HEK293 (cell line): ENCODE measurements around the gene ANKH.

Experiments
- CTCF ChIA-PET: fragments of 350-600 bp; formaldehyde crosslinking; extraction: SDS; loops from one replicate; lab custom pipeline; 2021; ENCODE audit warnings: antibody characterized with exemption; lab: Yijun Ruan, JAX
- POLR2A ChIA-PET: fragments of 300-600 bp; formaldehyde crosslinking; extraction: SDS; loops from one replicate; lab custom pipeline; 2020; ENCODE audit warnings: antibody characterized with exemption, inconsistent platforms; lab: Yijun Ruan, JAX
- H3K27ac ChIP-seq: fragments of 200-500 bp; sonication (Bioruptor generic); 2 replicates; pipeline ENCODE4 v1.5.1; 2014; ENCODE audit warnings: low read depth, low read length, control low read depth, inconsistent platforms; ENCODE audit errors: extremely low read depth
- H3K36me3 ChIP-seq, 2 experiments: fragments of 200-500 bp in 1 of 2; sonication (Bioruptor generic) in 1 of 2; 1 replicate in 1 of 2; 2 replicates in 1 of 2; pipeline ENCODE4 v1.5.1; 2014 to 2017; ENCODE audit warnings: inconsistent platforms in 2 of 2, low read length in 2 of 2; ENCODE audit not compliant: control insufficient read depth in 2 of 2, insufficient read depth in 1 of 2
- H3K4me1 ChIP-seq: fragments of 200-500 bp; sonication (Bioruptor generic); 2 replicates; pipeline ENCODE4 v1.5.1; 2014; ENCODE audit warnings: mild to moderate bottlenecking, low read length, inconsistent platforms; ENCODE audit not compliant: control insufficient read depth, insufficient read depth
- H3K4me3 ChIP-seq: 2 replicates; pipeline ENCODE4 v1.5.1; 2011; ENCODE audit warnings: low read depth, mild to moderate bottlenecking, control low read depth, low read length, moderate library complexity
- H3K9me3 ChIP-seq: fragments of 200-500 bp; sonication (Bioruptor generic); 2 replicates; pipeline ENCODE4 v1.5.1; 2014; ENCODE audit warnings: low read depth, low read length, inconsistent platforms; ENCODE audit not compliant: control insufficient read depth, insufficient read depth
- ATF2 ChIP-seq: fragments of 450-650 bp; formaldehyde crosslinking; IDR thresholded peaks from 2 replicates; pipeline ENCODE4 v1.5.1; 2016; ENCODE audit warnings: missing biosample characterization, missing genetic modification characterization, low read depth
- KLF7 ChIP-seq: fragments of 450-650 bp; formaldehyde crosslinking; IDR thresholded peaks from 2 replicates; pipeline ENCODE4 v1.5.1; 2016; ENCODE audit warnings: missing biosample characterization, missing genetic modification characterization, borderline replicate concordance
- OVOL3 ChIP-seq: fragments of 450-650 bp; formaldehyde crosslinking; IDR thresholded peaks from 2 replicates; pipeline ENCODE4 v1.5.1; 2016; ENCODE audit warnings: missing biosample characterization, missing genetic modification characterization
- SCRT2 ChIP-seq: fragments of 450-650 bp; formaldehyde crosslinking; IDR thresholded peaks from 2 replicates; pipeline ENCODE4 v1.5.1; 2016; ENCODE audit warnings: missing biosample characterization, missing genetic modification characterization
- SP7 ChIP-seq: fragments of 450-650 bp; formaldehyde crosslinking; IDR thresholded peaks from 2 replicates; pipeline ENCODE4 v1.5.1; 2016; ENCODE audit warnings: missing biosample characterization, missing genetic modification characterization
- ZBTB7A ChIP-seq: fragments of 450-650 bp; formaldehyde crosslinking; IDR thresholded peaks from 2 replicates; pipeline ENCODE4 v1.5.1; 2016; ENCODE audit warnings: low read depth, missing biosample characterization, missing genetic modification characterization
- ZNF2 ChIP-seq: fragments of 450-650 bp; formaldehyde crosslinking; IDR thresholded peaks from 2 replicates; pipeline ENCODE4 v1.5.1; 2016; ENCODE audit warnings: missing biosample characterization, missing genetic modification characterization
- ZNF335 ChIP-seq: fragments of 450-650 bp; formaldehyde crosslinking; conservative IDR thresholded peaks from 2 replicates; pipeline ENCODE4 v1.5.1; 2016; ENCODE audit warnings: missing biosample characterization, missing genetic modification characterization
- ZNF341 ChIP-seq: fragments of 450-650 bp; formaldehyde crosslinking; IDR thresholded peaks from 2 replicates; pipeline ENCODE4; 2016; ENCODE audit warnings: low read depth, missing biosample characterization, missing genetic modification characterization
- ZNF354C ChIP-seq: fragments of 450-650 bp; formaldehyde crosslinking; IDR thresholded peaks from 2 replicates; pipeline ENCODE4 v1.5.1; 2016; ENCODE audit warnings: missing biosample characterization, missing genetic modification characterization, low read depth, borderline replicate concordance
- ZNF473 ChIP-seq: fragments of 450-650 bp; formaldehyde crosslinking; IDR thresholded peaks from 2 replicates; pipeline ENCODE4 v1.5.1; 2017; ENCODE audit warnings: missing biosample characterization, missing genetic modification characterization
- ZNF529 ChIP-seq: fragments of 450-650 bp; formaldehyde crosslinking; IDR thresholded peaks from 2 replicates; pipeline ENCODE4 v1.5.1; 2017; ENCODE audit warnings: missing genetic modification characterization, missing biosample characterization; ENCODE audit not compliant: insufficient replicate concordance
- ZNF571 ChIP-seq: fragments of 450-650 bp; formaldehyde crosslinking; IDR thresholded peaks from 2 replicates; pipeline ENCODE4 v1.5.0; 2017; ENCODE audit warnings: missing biosample characterization, missing genetic modification characterization
- ZNF629 ChIP-seq: fragments of 450-650 bp; formaldehyde crosslinking; IDR thresholded peaks from 2 replicates; pipeline ENCODE4 v1.5.1; 2017; ENCODE audit warnings: missing biosample characterization, missing genetic modification characterization
- ZNF654 ChIP-seq: fragments of 450-650 bp; formaldehyde crosslinking; IDR thresholded peaks from 2 replicates; pipeline ENCODE4 v1.5.1; 2016; ENCODE audit warnings: low read depth, missing biosample characterization, missing genetic modification characterization
- ZNF837 ChIP-seq: fragments of 450-650 bp; formaldehyde crosslinking; IDR thresholded peaks from 2 replicates; pipeline ENCODE4 v1.5.1; 2016; ENCODE audit warnings: missing biosample characterization, missing genetic modification characterization
- ZSCAN30 ChIP-seq: fragments of 450-650 bp; IDR thresholded peaks from 2 replicates; pipeline ENCODE4 v1.5.1; 2018; ENCODE audit warnings: missing biosample characterization, mild to moderate bottlenecking, missing genetic modification characterization, moderate library complexity
- TF ChIP-seq, protein P1 (sequence below): fragments of 450-650 bp; formaldehyde crosslinking; IDR thresholded peaks from 2 replicates; pipeline ENCODE4; 2016; ENCODE audit warnings: missing biosample characterization, missing genetic modification characterization
- TF ChIP-seq, protein P2 (sequence below): fragments of 450-650 bp; formaldehyde crosslinking; IDR thresholded peaks from 2 replicates; pipeline ENCODE4 v1.5.1; 2016; ENCODE audit warnings: missing biosample characterization, missing genetic modification characterization
- TF ChIP-seq, protein P3 (sequence below): fragments of 450-650 bp; formaldehyde crosslinking; IDR thresholded peaks from 2 replicates; pipeline ENCODE4 v1.5.1; 2017; ENCODE audit warnings: missing biosample characterization, missing genetic modification characterization

ANKH gene

GRCh38 chr5:14716755-14717752 is 154.5 kb downstream of the ANKH start:
- Histone ChIP-seq H3K9me3 (no peaks in the 10 kb centered on the region), H3K36me3 (peaks cover 8 to 40% of the 10 kb centered on the region in 2 experiments; a peak in 2 of 3 replicates), H3K4me1 (no peaks in the 10 kb centered on the region), H3K27ac (no peak overlapping the region), H3K4me3 (no peak overlapping the region)
- ChIA-PET CTCF (interaction anchor here (0.7 to 2.8 kb wide), 2 partner anchors 10 to 32 kb away, joined by 3 to 13 read pairs; no protein-coding TSS in a partner anchor), POLR2A (no interaction called here)
- TF ChIP-seq OVOL3 (tag by site-specific recombination): no peak
- no peak for TF ChIP-seq ZNF473 (tag by site-specific recombination)
- TF ChIP-seq ZSCAN30 (tag by site-specific recombination): no peak
- no peak for TF ChIP-seq ZNF354C (tag by site-specific recombination)
- TF ChIP-seq, protein P1, sequence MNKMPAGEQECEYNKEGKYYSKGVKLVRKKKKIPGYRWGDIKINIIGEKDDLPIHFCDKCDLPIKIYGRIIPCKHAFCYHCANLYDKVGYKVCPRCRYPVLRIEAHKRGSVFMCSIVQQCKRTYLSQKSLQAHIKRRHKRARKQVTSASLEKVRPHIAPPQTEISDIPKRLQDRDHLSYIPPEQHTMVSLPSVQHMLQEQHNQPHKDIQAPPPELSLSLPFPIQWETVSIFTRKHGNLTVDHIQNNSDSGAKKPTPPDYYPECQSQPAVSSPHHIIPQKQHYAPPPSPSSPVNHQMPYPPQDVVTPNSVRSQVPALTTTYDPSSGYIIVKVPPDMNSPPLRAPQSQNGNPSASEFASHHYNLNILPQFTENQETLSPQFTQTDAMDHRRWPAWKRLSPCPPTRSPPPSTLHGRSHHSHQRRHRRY (tag by site-specific recombination): no peak
- TF ChIP-seq, protein P2, sequence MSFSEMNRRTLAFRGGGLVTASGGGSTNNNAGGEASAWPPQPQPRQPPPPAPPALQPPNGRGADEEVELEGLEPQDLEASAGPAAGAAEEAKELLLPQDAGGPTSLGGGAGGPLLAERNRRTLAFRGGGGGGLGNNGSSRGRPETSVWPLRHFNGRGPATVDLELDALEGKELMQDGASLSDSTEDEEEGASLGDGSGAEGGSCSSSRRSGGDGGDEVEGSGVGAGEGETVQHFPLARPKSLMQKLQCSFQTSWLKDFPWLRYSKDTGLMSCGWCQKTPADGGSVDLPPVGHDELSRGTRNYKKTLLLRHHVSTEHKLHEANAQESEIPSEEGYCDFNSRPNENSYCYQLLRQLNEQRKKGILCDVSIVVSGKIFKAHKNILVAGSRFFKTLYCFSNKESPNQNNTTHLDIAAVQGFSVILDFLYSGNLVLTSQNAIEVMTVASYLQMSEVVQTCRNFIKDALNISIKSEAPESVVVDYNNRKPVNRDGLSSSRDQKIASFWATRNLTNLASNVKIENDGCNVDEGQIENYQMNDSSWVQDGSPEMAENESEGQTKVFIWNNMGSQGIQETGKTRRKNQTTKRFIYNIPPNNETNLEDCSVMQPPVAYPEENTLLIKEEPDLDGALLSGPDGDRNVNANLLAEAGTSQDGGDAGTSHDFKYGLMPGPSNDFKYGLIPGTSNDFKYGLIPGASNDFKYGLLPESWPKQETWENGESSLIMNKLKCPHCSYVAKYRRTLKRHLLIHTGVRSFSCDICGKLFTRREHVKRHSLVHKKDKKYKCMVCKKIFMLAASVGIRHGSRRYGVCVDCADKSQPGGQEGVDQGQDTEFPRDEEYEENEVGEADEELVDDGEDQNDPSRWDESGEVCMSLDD: no peak
- no peak for TF ChIP-seq KLF7 (tag by site-specific recombination)
- TF ChIP-seq ZNF335 (tag by site-specific recombination): no peak
- TF ChIP-seq ATF2: no peak
- no peak for TF ChIP-seq ZNF529
- TF ChIP-seq ZNF837 (tag by site-specific recombination): no peak
- TF ChIP-seq, all 188 proteins: peak for 0

DNA sequence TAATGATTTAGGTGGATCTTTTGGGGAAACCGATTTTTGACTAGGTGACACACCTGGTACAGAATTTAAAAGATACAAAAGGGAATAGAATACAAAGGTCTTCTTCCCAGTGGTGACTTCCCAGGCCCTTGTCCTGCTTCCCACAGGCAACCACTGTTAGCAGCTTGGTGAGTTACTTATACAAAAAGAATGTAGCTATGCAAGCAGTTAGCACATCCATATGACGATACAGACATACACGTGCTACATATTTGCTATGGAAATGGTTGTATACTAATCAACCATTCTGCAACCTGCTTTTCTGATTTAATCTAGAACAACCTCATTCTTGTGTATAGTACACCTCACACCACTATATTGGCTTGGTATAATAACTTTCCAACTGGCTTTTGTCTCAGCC is 156.1 kb downstream of the ANKH start:
- Histone ChIP-seq H3K36me3 (peaks cover 12 to 55% of the 10 kb centered on the region in 2 experiments; a peak in 2 of 3 replicates), H3K4me3 (no peak overlapping the region), H3K4me1 (no peaks in the 10 kb centered on the region), H3K9me3 (no peaks in the 10 kb centered on the region), H3K27ac (no peak overlapping the region)
- CTCF ChIA-PET: interaction anchor here (2.7 kb wide), 1 partner anchor 12 kb away, joined by 11 read pairs; no protein-coding TSS in a partner anchor
- POLR2A ChIA-PET: interaction anchor here (0.6 kb wide), 1 partner anchor 14 kb away, joined by 4 read pairs; no protein-coding TSS in a partner anchor
- no peak for TF ChIP-seq ZBTB7A
- TF ChIP-seq SP7 (tag by site-specific recombination): no peak
- TF ChIP-seq, all 188 proteins: peak for 0

GRCh38 chr5:14714706-14715105 is 156.9 kb downstream of the ANKH start:
- POLR2A ChIA-PET: no interaction called here
- Histone ChIP-seq H3K9me3 (no peaks in the 10 kb centered on the region), H3K4me1 (no peaks in the 10 kb centered on the region), H3K27ac (no peak overlapping the region), H3K4me3 (no peak overlapping the region), H3K36me3 (peaks cover 12 to 62% of the 10 kb centered on the region in 2 experiments; a peak in 2 of 3 replicates)
- TF ChIP-seq ZNF2 (tag by site-specific recombination) (no peak), ZNF571 (tag by site-specific recombination) (no peak), SCRT2 (no peak), ZNF654 (tag by site-specific recombination) (no peak), ZNF629 (tag by site-specific recombination) (no peak), ZNF341 (tag by site-specific recombination) (no peak)
- TF ChIP-seq, protein P3, sequence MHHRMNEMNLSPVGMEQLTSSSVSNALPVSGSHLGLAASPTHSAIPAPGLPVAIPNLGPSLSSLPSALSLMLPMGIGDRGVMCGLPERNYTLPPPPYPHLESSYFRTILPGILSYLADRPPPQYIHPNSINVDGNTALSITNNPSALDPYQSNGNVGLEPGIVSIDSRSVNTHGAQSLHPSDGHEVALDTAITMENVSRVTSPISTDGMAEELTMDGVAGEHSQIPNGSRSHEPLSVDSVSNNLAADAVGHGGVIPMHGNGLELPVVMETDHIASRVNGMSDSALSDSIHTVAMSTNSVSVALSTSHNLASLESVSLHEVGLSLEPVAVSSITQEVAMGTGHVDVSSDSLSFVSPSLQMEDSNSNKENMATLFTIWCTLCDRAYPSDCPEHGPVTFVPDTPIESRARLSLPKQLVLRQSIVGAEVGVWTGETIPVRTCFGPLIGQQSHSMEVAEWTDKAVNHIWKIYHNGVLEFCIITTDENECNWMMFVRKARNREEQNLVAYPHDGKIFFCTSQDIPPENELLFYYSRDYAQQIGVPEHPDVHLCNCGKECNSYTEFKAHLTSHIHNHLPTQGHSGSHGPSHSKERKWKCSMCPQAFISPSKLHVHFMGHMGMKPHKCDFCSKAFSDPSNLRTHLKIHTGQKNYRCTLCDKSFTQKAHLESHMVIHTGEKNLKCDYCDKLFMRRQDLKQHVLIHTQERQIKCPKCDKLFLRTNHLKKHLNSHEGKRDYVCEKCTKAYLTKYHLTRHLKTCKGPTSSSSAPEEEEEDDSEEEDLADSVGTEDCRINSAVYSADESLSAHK (tag by site-specific recombination): no peak
- CTCF ChIA-PET: interaction anchor here (2.7 kb wide), 1 partner anchor 12 kb away, joined by 11 read pairs; no protein-coding TSS in a partner anchor
